Naive B cell (primary cell): ENCODE measurements around the gene PHAF1. TPM values are rescaled to one million over a fixed set of nuclear protein-coding genes. Genes with fewer than 3 reads are reported as not detected.

ENCODE experiments used
- ATAC-seq, 2 donors: fragments of 150-1000 bp; cut with Tn5 transposase; 2 replicates each; pipeline ENCODE4 v1.10.0; 2021; ENCODE audit warnings: low read depth in 2 of 2, mild to moderate bottlenecking in 2 of 2, moderate library complexity in 2 of 2
- DNase-seq: peaks from one replicate; pipeline ENCODE4 v3.0.0; 2022
- H3K27ac Mint-ChIP-seq, 6 donors: one replicate each; pipeline ENCODE4 v1.8.0; 2020 to 2022; ENCODE audit warnings: mild to moderate bottlenecking in 6 of 6, mixed read lengths in 6 of 6, moderate library complexity in 5 of 6, inconsistent platforms in 2 of 6
- H3K27me3 Mint-ChIP-seq, 3 donors: one replicate each; pipeline ENCODE4 v1.8.0; 2021 to 2022; ENCODE audit warnings: mixed read lengths in 3 of 3, mild to moderate bottlenecking in 1 of 3
- H3K36me3 Mint-ChIP-seq, 2 donors: one replicate each; pipeline ENCODE4 v1.8.0; 2020 to 2022; ENCODE audit warnings: mixed read lengths in 2 of 2, inconsistent platforms in 1 of 2, mild to moderate bottlenecking in 1 of 2
- H3K4me1 Mint-ChIP-seq, 3 donors: one replicate each; pipeline ENCODE4 v1.8.0; 2020 to 2022; ENCODE audit warnings: mixed read lengths in 3 of 3, inconsistent platforms in 1 of 3, mild to moderate bottlenecking in 1 of 3, moderate library complexity in 1 of 3
- H3K4me3 Mint-ChIP-seq, 8 donors: one replicate each; pipeline ENCODE4 v1.8.0; 2020 to 2022; ENCODE audit warnings: mild to moderate bottlenecking in 8 of 8, mixed read lengths in 8 of 8, moderate library complexity in 8 of 8, inconsistent platforms in 2 of 8
- H3K9me3 Mint-ChIP-seq, 7 donors: one replicate each; pipeline ENCODE4 v1.8.0; 2020 to 2022; ENCODE audit warnings: mixed read lengths in 7 of 7, mild to moderate bottlenecking in 5 of 7, inconsistent platforms in 2 of 7, moderate library complexity in 1 of 7
- polyA plus RNA-seq, 6 donors: library from polyadenylated mRNA; unstranded; fragments of 300-500 nt; fragmentation: Illumina TruSeq; gene quantifications; one replicate each; pipeline ENCODE4 v1.2.3, GENCODE V29; 2021; ENCODE audit warnings: low read depth in 6 of 6

The PHAF1 gene
- polyA plus RNA-seq, 6 donors from 2014 or later: 8.8 to 13.2 (median 10.0) TPM; not detected in 1

DNA sequence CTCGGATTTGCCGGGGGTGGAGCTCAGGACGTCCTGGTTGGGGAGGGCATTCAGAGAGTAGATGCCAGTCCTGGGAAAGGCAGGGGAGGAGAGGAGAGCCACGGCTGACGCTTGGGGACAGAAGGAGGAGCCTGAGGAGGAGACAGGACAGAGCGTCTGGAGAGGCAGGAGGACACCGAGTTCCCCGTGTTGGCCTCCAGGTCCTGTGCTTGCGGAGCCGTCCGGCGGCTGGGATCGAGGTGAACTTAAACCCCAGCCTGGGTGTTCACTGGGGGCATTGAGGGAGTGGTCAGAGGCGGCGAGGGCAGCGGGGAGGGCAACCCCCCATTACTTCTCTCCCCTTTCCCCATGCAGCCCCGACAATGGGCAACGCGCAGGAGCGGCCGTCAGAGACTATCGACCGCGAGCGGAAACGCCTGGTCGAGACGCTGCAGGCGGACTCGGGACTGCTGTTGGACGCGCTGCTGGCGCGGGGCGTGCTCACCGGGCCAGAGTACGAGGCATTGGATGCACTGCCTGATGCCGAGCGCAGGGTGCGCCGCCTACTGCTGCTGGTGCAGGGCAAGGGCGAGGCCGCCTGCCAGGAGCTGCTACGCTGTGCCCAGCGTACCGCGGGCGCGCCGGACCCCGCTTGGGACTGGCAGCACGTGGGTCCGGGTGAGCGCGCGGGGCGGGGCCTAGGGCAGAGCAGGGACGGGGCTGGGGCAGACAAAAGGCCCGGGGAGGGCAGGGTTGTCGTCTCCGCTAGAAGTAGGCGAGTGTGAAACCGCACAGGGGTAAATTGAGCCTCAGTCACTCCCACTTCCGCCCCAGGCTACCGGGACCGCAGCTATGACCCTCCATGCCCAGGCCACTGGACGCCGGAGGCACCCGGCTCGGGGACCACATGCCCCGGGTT is 64.3 kb downstream of the PHAF1 start:
- Mint-ChIP-seq H3K27ac (peak overlapping the region in 2 of 6 donors; percentile 83 to 92), H3K4me1 (peaks cover 28 to 43% (median 33%) of the 10 kb centered on the region in 3 donors)

DNA sequence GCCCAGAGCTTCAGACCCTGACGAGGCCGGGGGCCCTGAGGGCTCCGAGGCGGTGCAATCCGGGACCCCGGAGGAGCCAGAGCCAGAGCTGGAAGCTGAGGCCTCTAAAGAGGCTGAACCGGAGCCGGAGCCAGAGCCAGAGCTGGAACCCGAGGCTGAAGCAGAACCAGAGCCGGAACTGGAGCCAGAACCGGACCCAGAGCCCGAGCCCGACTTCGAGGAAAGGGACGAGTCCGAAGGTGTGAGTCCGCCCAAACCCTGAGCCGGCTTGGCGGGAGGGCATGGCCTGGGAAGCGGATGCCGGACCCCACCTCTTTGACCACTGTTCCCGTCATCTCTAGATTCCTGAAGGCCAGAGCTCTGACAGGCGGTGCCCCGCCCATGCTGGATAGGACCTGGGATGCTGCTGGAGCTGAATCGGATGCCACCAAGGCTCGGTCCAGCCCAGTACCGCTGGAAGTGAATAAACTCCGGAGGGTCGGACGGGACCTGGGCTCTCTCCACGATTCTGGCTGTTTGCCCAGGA is 65.0 kb downstream of the PHAF1 start:
- H3K36me3 Mint-ChIP-seq: peaks cover 0 to 14% of the 10 kb centered on the region in 2 donors
- ATAC-seq (no peak), DNase-seq (no peak)
- H3K4me1 Mint-ChIP-seq: peaks cover 25 to 39% (median 31%) of the 10 kb centered on the region in 3 donors
- peak overlapping the region in 6 of 8 donors; percentile 21 to 89 (median 75) for H3K4me3 Mint-ChIP-seq
- peaks cover 58 to 85% (median 78%) of the 10 kb centered on the region in 3 donors for H3K27me3 Mint-ChIP-seq
- H3K9me3 Mint-ChIP-seq: peaks cover 0 to 1% (median 0%) of the 10 kb centered on the region in 7 donors
- no peak overlapping the region for H3K27ac Mint-ChIP-seq

More for the DNA sequence above, 64.3 kb downstream of the PHAF1 start:
- DNase-seq (peak; percentile 53), ATAC-seq (peak; percentile 73 to 78)
- Mint-ChIP-seq H3K9me3 (peaks cover 0 to 1% (median 0%) of the 10 kb centered on the region in 7 donors), H3K27me3 (peaks cover 62 to 85% (median 81%) of the 10 kb centered on the region in 3 donors), H3K4me3 (peak overlapping the region; percentile 60 to 91 (median 87)), H3K36me3 (peaks cover 0 to 14% of the 10 kb centered on the region in 2 donors)

DNA sequence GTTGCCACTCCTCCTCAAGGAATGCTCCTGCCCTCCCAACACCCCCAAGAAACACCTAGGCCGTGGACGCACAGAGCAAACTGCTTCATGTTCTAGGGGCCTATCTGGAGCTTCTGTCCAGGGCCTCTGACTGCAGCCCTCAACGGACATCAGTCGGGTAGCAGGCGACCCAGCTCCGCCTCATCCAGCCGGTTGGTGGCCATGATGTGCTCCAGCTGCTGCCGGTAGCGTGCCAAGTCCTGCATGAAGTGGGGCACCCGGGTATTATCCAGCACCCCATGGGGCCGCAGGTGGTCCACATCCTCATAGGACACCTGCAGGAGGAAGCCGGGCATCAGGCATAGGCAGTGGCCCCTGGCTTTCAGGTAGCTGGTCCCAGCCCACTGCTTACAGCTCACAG is 66.9 kb downstream of the PHAF1 start:
- no peak for ATAC-seq
- H3K4me1 Mint-ChIP-seq: peaks cover 19 to 33% (median 19%) of the 10 kb centered on the region in 3 donors
- no peaks in the 10 kb centered on the region for H3K9me3 Mint-ChIP-seq
- H3K27ac Mint-ChIP-seq: no peak overlapping the region
- DNase-seq: no peak
- peaks cover 0 to 5% of the 10 kb centered on the region in 2 donors for H3K36me3 Mint-ChIP-seq
- peaks cover 45 to 70% (median 61%) of the 10 kb centered on the region in 3 donors for H3K27me3 Mint-ChIP-seq
- H3K4me3 Mint-ChIP-seq: peak overlapping the region in 3 of 8 donors; percentile 26 to 64 (median 63)

DNA sequence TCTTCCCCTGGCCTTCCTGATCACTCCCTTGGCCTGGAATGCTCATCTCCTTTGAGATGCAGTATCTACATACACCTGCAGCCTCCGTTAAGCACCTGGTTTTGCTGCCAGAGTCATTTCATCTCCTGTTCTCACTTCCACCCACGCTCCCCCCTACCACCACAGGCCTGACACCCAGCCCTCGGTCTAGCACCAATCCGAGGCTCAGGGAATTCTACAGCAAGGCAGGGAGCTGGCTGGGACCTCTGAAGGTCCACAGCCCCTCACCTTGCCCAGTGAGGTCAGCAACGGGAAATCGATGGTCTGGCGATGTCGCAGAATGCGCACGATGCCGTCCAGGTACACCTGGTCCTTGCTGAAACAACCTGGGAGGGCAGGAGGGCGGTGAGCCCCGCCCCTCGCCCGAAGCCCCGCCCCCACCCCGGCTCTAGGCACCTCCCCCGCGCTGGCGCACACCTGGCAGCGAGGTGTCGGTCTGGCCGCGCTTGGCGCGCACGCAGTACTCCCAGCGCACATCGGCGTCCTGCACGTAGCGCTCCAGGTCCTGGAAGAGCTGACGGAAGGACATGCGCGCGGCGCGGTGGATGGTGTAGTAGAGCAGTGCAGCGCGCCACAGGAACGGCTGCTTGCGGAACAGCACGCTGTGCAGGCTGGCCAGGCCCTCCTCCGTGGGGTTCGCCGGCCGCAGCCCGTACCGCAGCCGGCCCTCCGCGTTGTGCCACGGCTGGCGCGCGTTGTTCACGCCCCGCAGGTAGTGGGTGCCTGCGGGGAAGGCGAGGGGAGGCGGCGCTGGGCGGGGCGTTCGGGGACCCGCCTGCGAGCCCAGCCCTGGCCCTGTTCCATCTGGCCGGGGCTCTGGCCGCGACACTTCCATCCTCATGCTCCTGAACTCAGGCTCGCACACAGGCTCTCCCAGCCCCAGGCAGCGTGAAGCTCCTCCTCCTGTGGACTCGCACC is 68.3 kb downstream of the PHAF1 start:
- ATAC-seq: peak; percentile 53 to 56
- Mint-ChIP-seq H3K27me3 (peaks cover 40 to 56% (median 50%) of the 10 kb centered on the region in 3 donors), H3K9me3 (no peaks in the 10 kb centered on the region), H3K36me3 (no peaks in the 10 kb centered on the region), H3K27ac (no peak overlapping the region), H3K4me1 (peaks cover 15 to 31% (median 18%) of the 10 kb centered on the region in 3 donors), H3K4me3 (peak overlapping the region; percentile 24 to 82 (median 66))
- no peak for DNase-seq

DNA sequence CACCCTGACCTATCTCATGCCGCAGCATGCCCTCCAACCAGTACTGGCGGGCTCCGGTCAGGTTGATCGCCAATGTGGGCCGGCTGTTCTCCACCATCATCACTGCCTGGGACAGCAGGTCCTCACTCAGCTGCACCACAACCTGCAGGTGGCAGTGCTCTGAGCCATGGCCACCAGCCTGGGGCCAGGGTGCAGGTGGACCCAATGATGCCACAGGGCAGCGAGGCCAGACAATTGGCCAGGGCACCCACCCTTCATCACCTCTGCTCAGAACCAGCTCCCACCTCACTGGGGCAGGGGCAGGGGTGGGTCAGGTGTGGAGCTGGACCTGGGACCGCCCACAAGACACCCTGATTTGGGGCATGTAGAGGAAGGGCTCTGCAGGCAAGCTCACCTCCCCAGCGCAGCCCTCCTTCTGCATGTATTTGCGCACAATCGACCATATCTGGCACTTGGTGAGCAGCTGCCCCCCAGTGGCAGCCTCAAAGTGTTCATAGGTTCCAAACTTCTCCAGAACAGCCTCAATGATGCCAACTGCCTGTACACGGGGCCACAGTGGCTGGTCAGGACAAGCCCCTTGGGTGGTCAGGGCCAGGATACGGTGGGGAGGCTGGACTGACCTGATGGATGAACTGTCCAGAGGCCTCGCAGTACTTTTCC is 69.8 kb downstream of the PHAF1 start:
- no peaks in the 10 kb centered on the region for H3K9me3 Mint-ChIP-seq
- H3K27me3 Mint-ChIP-seq: peaks cover 29 to 43% (median 39%) of the 10 kb centered on the region in 3 donors
- ATAC-seq (no peak), DNase-seq (no peak)
- peaks cover 4 to 19% (median 6%) of the 10 kb centered on the region in 3 donors for H3K4me1 Mint-ChIP-seq
- H3K36me3 Mint-ChIP-seq: no peaks in the 10 kb centered on the region
- no peak overlapping the region for H3K27ac Mint-ChIP-seq
- peak overlapping the region in 2 of 8 donors; percentile 16 to 76 for H3K4me3 Mint-ChIP-seq

DNA sequence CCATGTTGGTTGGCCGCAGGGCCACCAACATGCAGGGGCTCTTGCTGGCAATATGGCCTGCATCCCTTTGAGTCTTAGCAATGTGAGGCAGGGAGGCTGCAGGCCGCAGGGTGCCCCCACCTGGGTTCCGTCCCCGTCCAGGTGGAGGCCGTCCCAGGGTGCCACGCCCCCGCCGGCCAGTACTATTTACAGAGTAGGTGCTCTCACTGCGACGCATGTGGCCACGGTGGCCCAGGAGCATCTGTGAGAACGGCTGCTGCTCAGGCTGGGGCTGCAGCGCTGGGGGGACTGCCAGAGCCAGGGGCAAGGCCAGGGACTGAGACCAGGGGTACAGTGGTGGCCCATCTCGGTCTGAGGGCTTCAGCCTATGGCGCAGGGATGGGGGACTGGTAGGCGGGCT is 70.4 kb downstream of the PHAF1 start:
- peaks cover 6 to 21% (median 10%) of the 10 kb centered on the region in 3 donors for H3K4me1 Mint-ChIP-seq
- no peak for DNase-seq
- no peak overlapping the region for H3K27ac Mint-ChIP-seq
- no peak overlapping the region for H3K4me3 Mint-ChIP-seq
- H3K9me3 Mint-ChIP-seq: no peaks in the 10 kb centered on the region
- no peak for ATAC-seq
- H3K36me3 Mint-ChIP-seq: no peaks in the 10 kb centered on the region
- H3K27me3 Mint-ChIP-seq: peaks cover 29 to 43% (median 39%) of the 10 kb centered on the region in 3 donors

DNA sequence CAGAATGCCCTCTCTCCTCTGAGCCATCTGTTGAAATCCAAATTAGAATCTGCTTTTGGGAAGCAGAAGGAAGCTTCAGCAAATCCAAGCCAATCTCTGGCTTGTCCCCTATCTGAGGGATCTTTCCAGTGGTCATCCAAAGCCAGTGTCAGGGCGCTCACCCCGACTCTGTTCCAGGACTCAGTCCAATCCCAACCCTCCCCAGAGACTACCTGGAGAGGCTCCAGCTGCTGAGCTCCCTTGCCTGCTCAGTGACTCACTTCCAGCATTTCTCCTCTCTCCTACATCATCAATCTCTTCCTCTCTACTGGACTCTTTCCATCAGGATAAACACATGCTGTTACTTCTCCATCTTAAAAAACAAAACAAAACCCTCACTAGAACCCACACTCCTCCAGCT is 71.6 kb downstream of the PHAF1 start:
- peaks cover 11 to 23% (median 16%) of the 10 kb centered on the region in 3 donors for H3K4me1 Mint-ChIP-seq
- H3K4me3 Mint-ChIP-seq: no peak overlapping the region
- ATAC-seq (no peak), DNase-seq (no peak)
- H3K9me3 Mint-ChIP-seq: no peaks in the 10 kb centered on the region
- peaks cover 27 to 36% (median 29%) of the 10 kb centered on the region in 3 donors for H3K27me3 Mint-ChIP-seq
- no peaks in the 10 kb centered on the region for H3K36me3 Mint-ChIP-seq
- H3K27ac Mint-ChIP-seq: no peak overlapping the region

DNA sequence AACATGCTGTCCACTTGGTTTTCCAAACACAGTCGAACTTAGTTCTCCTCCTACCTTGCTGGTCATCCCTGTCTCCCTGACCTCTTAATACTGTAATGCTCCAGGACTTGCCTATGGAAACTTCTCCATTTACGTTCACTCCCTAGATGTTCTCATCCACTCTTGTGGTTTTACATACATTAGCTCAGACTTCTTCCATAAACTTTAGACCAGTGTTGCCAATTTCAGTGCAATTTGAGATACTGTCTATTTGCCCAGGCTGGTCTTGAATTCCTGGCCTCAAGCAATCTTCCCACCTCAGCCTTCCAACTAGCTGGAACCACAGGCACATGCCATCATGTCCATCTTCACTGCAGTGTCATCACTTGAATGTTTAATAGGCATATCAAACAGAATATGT is 72.5 kb downstream of the PHAF1 start:
- DNase-seq (no peak), ATAC-seq (no peak)
- Mint-ChIP-seq H3K4me1 (peaks cover 11 to 18% (median 16%) of the 10 kb centered on the region in 3 donors), H3K9me3 (no peaks in the 10 kb centered on the region), H3K4me3 (no peak overlapping the region), H3K36me3 (no peaks in the 10 kb centered on the region), H3K27me3 (peaks cover 20 to 28% (median 20%) of the 10 kb centered on the region in 3 donors), H3K27ac (no peak overlapping the region)

DNA sequence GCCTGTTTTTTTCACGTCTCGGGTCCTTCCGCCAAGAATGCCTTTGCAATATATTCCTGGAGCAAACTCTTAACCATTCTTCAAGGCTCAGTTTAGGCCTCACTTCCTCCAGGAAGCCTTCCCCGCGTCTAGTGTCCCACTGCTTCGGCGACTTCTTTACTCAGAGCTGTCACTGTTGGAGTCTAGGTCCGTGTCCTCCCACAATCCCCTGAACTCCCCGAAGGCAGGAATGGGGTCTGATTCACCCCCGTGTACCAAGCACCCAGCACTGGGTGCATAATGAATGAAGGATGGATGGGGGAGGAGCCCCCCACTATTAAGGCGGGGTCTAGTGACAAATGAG is 73.5 kb downstream of the PHAF1 start:
- no peaks in the 10 kb centered on the region for H3K9me3 Mint-ChIP-seq
- DNase-seq (no peak), ATAC-seq (no peak)
- H3K36me3 Mint-ChIP-seq: no peaks in the 10 kb centered on the region
- peaks cover 11 to 22% (median 14%) of the 10 kb centered on the region in 3 donors for H3K27me3 Mint-ChIP-seq
- peaks cover 11 to 16% (median 14%) of the 10 kb centered on the region in 3 donors for H3K4me1 Mint-ChIP-seq
- H3K4me3 Mint-ChIP-seq: no peak overlapping the region
- H3K27ac Mint-ChIP-seq: no peak overlapping the region

DNA sequence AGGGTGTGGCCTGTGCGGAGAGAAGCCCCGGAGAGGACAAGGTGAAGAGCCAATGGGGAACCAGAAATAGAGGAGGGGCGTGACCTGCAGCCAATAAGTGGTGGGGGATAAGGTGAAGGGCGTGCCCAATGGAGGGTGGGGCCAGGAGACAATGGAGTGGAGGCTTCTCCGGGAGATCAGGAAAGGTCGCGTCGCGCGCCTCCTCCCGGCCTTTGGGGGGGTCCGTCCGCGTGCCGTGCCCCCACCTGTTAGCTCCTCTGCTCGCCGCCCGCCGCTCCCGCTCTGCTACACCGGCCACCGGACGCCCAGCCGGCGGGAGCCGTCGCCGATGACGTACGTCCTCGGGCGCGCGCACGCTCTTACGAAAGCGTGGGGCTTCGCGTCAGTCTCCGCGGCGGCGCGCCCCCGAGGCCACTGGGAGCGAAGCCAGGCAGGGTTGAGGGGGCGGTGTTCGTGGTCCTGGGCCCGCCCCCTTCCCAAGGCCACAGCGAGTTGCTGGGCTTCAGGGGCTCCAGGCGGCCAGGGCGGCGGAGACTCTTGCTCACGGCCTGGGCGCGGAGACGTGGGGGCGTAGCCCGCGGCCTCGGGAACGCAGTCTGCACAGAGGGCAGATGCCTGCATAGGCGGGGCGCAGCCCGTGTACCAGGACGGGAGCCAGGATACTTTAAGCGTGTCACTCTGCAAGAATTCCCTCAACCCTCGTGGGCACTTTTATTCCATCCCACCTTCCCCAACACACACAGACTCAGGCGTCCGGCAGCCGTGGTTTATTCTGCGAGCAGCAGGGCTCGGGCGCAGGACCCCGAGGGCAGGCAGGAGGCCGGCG is 74.1 kb downstream of the PHAF1 start, which contains the start of gene MATCAP1:
MATCAP1 (minus strand) TSS at position 337 of the 826 bp plus-strand sequence. CDS start 3,353 bp downstream, outside the sequence.
- ATAC-seq (peak; percentile 92 to 93), DNase-seq (peak; percentile 96)
- Mint-ChIP-seq H3K4me3 (peak within 1 kb of the TSS in 5 of 8 donors; percentile 36 to 98 (median 79)), H3K27me3 (peaks cover 5 to 18% (median 10%) of the 10 kb centered on the region in 3 donors), H3K9me3 (no peaks in the 10 kb centered on the region), H3K36me3 (no peaks in the 10 kb centered on the region), H3K4me1 (peaks cover 7 to 13% (median 10%) of the 10 kb centered on the region in 3 donors), H3K27ac (peak within 1 kb of the TSS in 2 of 6 donors; percentile 56 to 58)

DNA sequence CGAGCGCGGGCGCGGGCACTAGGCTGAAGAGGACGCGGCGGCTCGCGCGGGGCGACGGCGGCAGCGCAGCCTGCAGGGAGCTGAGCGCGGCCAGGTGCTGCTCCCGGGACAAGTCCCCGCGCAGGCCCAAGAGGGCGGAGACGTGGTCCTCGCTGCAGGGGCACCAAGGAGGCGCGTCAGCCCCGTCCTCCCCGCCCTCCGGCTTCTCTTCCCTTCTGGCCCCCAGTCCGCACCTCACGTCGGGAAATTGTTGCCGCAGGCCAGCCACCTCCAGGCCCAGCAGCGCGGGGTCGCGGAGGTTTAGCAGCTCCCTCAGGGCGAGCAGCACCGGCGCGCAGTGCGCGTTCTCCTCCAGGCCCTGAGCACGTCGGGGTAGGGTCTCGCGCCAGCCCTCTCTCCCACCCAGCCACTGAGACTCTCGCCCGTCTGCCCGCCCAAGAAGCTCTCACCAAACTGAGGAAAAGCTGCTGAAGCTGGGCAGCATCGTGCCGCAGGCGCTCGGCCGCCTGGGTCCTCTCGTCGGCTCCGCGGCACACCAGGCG is 74.8 kb downstream of the PHAF1 start:
- no peak for DNase-seq
- no peak for ATAC-seq
- H3K9me3 Mint-ChIP-seq: no peaks in the 10 kb centered on the region
- peak overlapping the region in 5 of 8 donors; percentile 36 to 98 (median 79) for H3K4me3 Mint-ChIP-seq
- peak overlapping the region in 2 of 6 donors; percentile 56 to 58 for H3K27ac Mint-ChIP-seq
- H3K36me3 Mint-ChIP-seq: no peaks in the 10 kb centered on the region
- H3K4me1 Mint-ChIP-seq: peaks cover 7 to 10% (median 9%) of the 10 kb centered on the region in 3 donors
- H3K27me3 Mint-ChIP-seq: peaks cover 0 to 11% (median 9%) of the 10 kb centered on the region in 3 donors
